HepG2 (cell line): ENCODE results near the gene CTIF. TPM values are rescaled to one million over a fixed set of nuclear protein-coding genes. Genes with fewer than 3 reads are reported as not detected.
A peak's percentile ranks its signal among the peaks of the same experiment; 100 is the strongest.

Source experiments
- CAMTA2 ChIP-seq: sonication (generic); formaldehyde crosslinking; IDR thresholded peaks from 2 replicates; pipeline ENCODE4 v1.4.0; 2020; ENCODE audit warnings: mild to moderate bottlenecking, missing genetic modification reagents, borderline replicate concordance
- MTA3 ChIP-seq: sonication (generic); formaldehyde crosslinking; IDR thresholded peaks from 2 replicates; pipeline ENCODE4 v1.4.0; 2020; ENCODE audit warnings: missing genetic modification reagents
- NCOR1 ChIP-seq: fragments of 200-600 bp; sonication (generic); IDR thresholded peaks from 2 replicates; pipeline ENCODE4 v1.7.0; 2017; ENCODE audit warnings: antibody characterized with exemption, low read length, borderline replicate concordance
- SPEN ChIP-seq: sonication (generic); formaldehyde crosslinking; IDR thresholded peaks from 2 replicates; pipeline ENCODE4 v1.5.1; 2020; ENCODE audit warnings: low read depth, mild to moderate bottlenecking, missing genetic modification reagents
- TOPORS ChIP-seq: sonication (generic); formaldehyde crosslinking; IDR thresholded peaks from 2 replicates; pipeline ENCODE4 v1.8.0; 2023; ENCODE audit warnings: mild to moderate bottlenecking, missing genetic modification reagents
- ZNF17 ChIP-seq: sonication (generic); formaldehyde crosslinking; IDR thresholded peaks from 2 replicates; pipeline ENCODE4 v1.5.0; 2020; ENCODE audit warnings: mild to moderate bottlenecking, missing genetic modification reagents
- ZNF224 ChIP-seq: sonication (generic); formaldehyde crosslinking; IDR thresholded peaks from 2 replicates; pipeline ENCODE4 v1.5.0; 2020; ENCODE audit warnings: mild to moderate bottlenecking, missing genetic modification reagents
- ZNF232 ChIP-seq: sonication (generic); formaldehyde crosslinking; IDR thresholded peaks from 2 replicates; pipeline ENCODE4 v1.4.0; 2020; ENCODE audit warnings: missing genetic modification reagents, borderline replicate concordance
- ZNF687 ChIP-seq: sonication (generic); formaldehyde crosslinking; IDR thresholded peaks from 2 replicates; pipeline ENCODE4 v1.5.1; 2020; ENCODE audit warnings: mild to moderate bottlenecking, missing genetic modification reagents, moderate library complexity
- ZNF773 ChIP-seq: sonication (generic); formaldehyde crosslinking; IDR thresholded peaks from 2 replicates; pipeline ENCODE4 v1.4.0; 2020; ENCODE audit warnings: missing genetic modification reagents, borderline replicate concordance
- polyA plus RNA-seq, 8 experiments: library from polyadenylated mRNA; depleted of rRNA in 3 of 8; stranded (reverse) in 7 of 8; unstranded in 1 of 8; fragments of >200 nt; fragmentation: Illumina TruSeq in 4 of 8; extraction: Trizol in 4 of 8; gene quantifications; 2 replicates each; pipeline versions ENCODE4 v1.2.1 to v1.2.3, GENCODE V29; 2011 to 2016; ENCODE audit warnings: low read depth in 4 of 8, missing spikeins in 1 of 8, mixed read lengths in 1 of 8; ENCODE audit not compliant: insufficient read depth in 1 of 8
- total RNA-seq, 5 experiments: library from RNA; depleted of rRNA; stranded (reverse); fragments of >200 nt; fragmentation: Illumina TruSeq; extraction: Trizol; gene quantifications; 2 replicates each; pipeline ENCODE4 v1.2.3, GENCODE V29; 2016; ENCODE audit warnings: low read depth in 1 of 5
- TF ChIP-seq, protein P1 (sequence below): sonication (generic); formaldehyde crosslinking; IDR thresholded peaks from one replicate; pipeline ENCODE4 v1.5.1; 2020; ENCODE audit warnings: mild to moderate bottlenecking, missing genetic modification reagents; ENCODE audit errors: not compliant biosample characterization
- TF ChIP-seq, protein P2 (sequence below): sonication (generic); formaldehyde crosslinking; IDR thresholded peaks from 2 replicates; pipeline ENCODE4 v1.4.0; 2020; ENCODE audit warnings: missing genetic modification reagents, borderline replicate concordance

The CTIF gene
- total and polyA plus RNA-seq, 2 of the 13 experiments (the other 11 are each of a cell fraction or from before 2014, with no cell fraction given), result 18.2 to 28.0 TPM

- TF ChIP-seq, protein P1, sequence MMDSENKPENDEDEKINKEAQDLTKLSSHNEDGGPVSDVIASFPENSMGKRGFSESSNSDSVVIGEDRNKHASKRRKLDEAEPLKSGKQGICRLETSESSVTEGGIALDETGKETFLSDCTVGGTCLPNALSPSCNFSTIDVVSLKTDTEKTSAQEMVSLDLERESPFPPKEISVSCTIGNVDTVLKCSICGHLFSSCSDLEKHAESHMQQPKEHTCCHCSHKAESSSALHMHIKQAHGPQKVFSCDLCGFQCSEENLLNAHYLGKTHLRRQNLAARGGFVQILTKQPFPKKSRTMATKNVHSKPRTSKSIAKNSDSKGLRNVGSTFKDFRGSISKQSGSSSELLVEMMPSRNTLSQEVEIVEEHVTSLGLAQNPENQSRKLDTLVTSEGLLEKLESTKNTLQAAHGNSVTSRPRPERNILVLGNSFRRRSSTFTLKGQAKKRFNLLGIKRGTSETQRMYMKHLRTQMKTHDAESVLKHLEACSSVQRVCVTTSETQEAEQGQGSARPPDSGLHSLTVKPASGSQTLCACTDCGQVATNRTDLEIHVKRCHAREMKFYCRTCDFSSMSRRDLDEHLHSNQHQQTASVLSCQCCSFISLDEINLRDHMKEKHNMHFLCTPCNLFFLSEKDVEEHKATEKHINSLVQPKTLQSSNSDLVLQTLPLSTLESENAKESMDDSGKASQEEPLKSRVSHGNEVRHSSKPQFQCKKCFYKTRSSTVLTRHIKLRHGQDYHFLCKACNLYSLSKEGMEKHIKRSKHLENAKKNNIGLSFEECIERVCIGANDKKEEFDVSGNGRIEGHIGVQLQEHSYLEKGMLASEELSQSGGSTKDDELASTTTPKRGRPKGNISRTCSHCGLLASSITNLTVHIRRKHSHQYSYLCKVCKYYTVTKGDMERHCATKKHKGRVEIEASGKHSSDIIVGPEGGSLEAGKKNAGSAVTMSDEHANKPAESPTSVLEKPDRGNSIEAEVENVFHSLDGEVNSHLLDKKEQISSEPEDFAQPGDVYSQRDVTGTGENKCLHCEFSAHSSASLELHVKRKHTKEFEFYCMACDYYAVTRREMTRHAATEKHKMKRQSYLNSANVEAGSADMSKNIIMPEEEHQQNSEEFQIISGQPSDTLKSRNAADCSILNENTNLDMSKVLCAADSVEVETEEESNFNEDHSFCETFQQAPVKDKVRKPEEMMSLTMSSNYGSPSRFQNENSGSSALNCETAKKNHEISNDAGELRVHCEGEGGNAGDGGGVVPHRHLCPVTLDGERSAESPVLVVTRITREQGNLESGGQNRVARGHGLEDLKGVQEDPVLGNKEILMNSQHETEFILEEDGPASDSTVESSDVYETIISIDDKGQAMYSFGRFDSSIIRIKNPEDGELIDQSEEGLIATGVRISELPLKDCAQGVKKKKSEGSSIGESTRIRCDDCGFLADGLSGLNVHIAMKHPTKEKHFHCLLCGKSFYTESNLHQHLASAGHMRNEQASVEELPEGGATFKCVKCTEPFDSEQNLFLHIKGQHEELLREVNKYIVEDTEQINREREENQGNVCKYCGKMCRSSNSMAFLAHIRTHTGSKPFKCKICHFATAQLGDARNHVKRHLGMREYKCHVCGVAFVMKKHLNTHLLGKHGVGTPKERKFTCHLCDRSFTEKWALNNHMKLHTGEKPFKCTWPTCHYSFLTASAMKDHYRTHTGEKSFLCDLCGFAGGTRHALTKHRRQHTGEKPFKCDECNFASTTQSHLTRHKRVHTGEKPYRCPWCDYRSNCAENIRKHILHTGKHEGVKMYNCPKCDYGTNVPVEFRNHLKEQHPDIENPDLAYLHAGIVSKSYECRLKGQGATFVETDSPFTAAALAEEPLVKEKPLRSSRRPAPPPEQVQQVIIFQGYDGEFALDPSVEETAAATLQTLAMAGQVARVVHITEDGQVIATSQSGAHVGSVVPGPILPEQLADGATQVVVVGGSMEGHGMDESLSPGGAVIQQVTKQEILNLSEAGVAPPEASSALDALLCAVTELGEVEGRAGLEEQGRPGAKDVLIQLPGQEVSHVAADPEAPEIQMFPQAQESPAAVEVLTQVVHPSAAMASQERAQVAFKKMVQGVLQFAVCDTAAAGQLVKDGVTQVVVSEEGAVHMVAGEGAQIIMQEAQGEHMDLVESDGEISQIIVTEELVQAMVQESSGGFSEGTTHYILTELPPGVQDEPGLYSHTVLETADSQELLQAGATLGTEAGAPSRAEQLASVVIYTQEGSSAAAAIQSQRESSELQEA (CRISPR knock-in tag), result no peak
- TF ChIP-seq NCOR1, result peak; percentile 60; the same call in 1 of the 2 replicates
- peak; percentile 67; the same call in 1 of the 2 replicates for TF ChIP-seq SPEN (CRISPR knock-in tag)
- TF ChIP-seq ZNF224 (CRISPR knock-in tag), result no peak
- TF ChIP-seq, protein P2, sequence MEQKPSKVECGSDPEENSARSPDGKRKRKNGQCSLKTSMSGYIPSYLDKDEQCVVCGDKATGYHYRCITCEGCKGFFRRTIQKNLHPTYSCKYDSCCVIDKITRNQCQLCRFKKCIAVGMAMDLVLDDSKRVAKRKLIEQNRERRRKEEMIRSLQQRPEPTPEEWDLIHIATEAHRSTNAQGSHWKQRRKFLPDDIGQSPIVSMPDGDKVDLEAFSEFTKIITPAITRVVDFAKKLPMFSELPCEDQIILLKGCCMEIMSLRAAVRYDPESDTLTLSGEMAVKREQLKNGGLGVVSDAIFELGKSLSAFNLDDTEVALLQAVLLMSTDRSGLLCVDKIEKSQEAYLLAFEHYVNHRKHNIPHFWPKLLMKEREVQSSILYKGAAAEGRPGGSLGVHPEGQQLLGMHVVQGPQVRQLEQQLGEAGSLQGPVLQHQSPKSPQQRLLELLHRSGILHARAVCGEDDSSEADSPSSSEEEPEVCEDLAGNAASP (CRISPR knock-in tag), result peak; percentile 32; the same call in 1 of the 2 replicates
- TF ChIP-seq MTA3 (CRISPR knock-in tag), result no peak
- TF ChIP-seq ZNF17 (CRISPR knock-in tag), result no peak
- TF ChIP-seq TOPORS (CRISPR knock-in tag), result no peak; the same call in 1 of the 2 replicates
- TF ChIP-seq CAMTA2 (CRISPR knock-in tag), result no peak
- TF ChIP-seq ZNF687 (CRISPR knock-in tag), result peak; percentile 94
- no peak for TF ChIP-seq ZNF773
- no peak for TF ChIP-seq ZNF232
These were observed 358.2 kb downstream of the CTIF start (continued) for GRCh38 chr18:48896875-48897511.
